Endothelial cell of umbilical vein (primary cell): ENCODE data around the gene NUDT15. TPM values are rescaled to one million over a fixed set of nuclear protein-coding genes. Genes with fewer than 3 reads are reported as not detected.

Experiments
- BruUV-seq: library from RNA; stranded (reverse); fragments of 400-500 nt; replicated peaks from 2 replicates; lab custom pipeline; 2021; lab: Mats Ljungman, UMichigan
- CTCF ChIA-PET: fragments of 300-600, 350-600 bp; sonication (Branson Sonifier 250); formaldehyde crosslinking; loops from one replicate; lab custom pipeline; 2021; ENCODE audit warnings: antibody characterized with exemption, inconsistent platforms; lab: Charles Lee
- POLR2A ChIA-PET: fragments of 300-600, 350-600 bp; sonication (Branson Sonifier 250); formaldehyde crosslinking; loops from one replicate; lab custom pipeline; 2021; ENCODE audit warnings: antibody characterized with exemption, inconsistent platforms; lab: Charles Lee
- DNase-seq: peaks from one replicate; pipeline ENCODE4 v3.0.0-alpha.2; 2011; ENCODE audit warnings: low read depth, low spot score
- FAIRE-seq: peaks from 2 replicates; lab custom pipeline; 2011; peaks lifted over from hg19 to GRCh38; lab: Jason Lieb, UNC
- H2AFZ ChIP-seq: 2 replicates; pipeline ENCODE4 v1.6.0; 2012; ENCODE audit warnings: low read depth, low read length, control low read depth, inconsistent platforms
- H3K27ac ChIP-seq: 2 replicates; pipeline ENCODE4 v1.5.1; 2011; ENCODE audit warnings: low read depth, mild to moderate bottlenecking, control low read depth, low read length, moderate library complexity; ENCODE audit not compliant: insufficient read depth
- H3K27me3 ChIP-seq, 2 experiments: 2 replicates each; pipeline versions ENCODE4 v1.6.0 to v1.6.1; 2011; ENCODE audit warnings: low read length in 2 of 2, mixed read lengths in 1 of 2; ENCODE audit not compliant: control insufficient read depth in 2 of 2, insufficient read depth in 2 of 2
- H3K36me3 ChIP-seq, 2 experiments: 2 replicates in 1 of 2; 3 replicates in 1 of 2; pipeline ENCODE4 v1.5.1; 2011; ENCODE audit warnings: low read length in 2 of 2, mild to moderate bottlenecking in 1 of 2, moderate library complexity in 1 of 2; ENCODE audit not compliant: control insufficient read depth in 2 of 2, insufficient read depth in 2 of 2; ENCODE audit errors: extremely low read depth in 1 of 2
- H3K4me1 ChIP-seq: 3 replicates; pipeline ENCODE4 v1.5.1; 2011; ENCODE audit warnings: mild to moderate bottlenecking, low read length; ENCODE audit not compliant: control insufficient read depth, insufficient read depth; ENCODE audit errors: extremely low read depth
- H3K4me2 ChIP-seq: 2 replicates; pipeline ENCODE4 v1.6.1; 2011; ENCODE audit warnings: low read length, control low read depth, mixed read lengths; ENCODE audit not compliant: insufficient read depth
- H3K4me3 ChIP-seq, 3 experiments: fragments of 200-600 bp in 1 of 3; sonication (generic), shearing (Covaris generic) in 1 of 3; replicated peaks in 1 of 3; 2 replicates each; pipeline ENCODE4 v1.5.1; 2011 to 2016; ENCODE audit warnings: control low read depth in 3 of 3, low read length in 3 of 3, mild to moderate bottlenecking in 2 of 3, inconsistent platforms in 1 of 3, low read depth in 1 of 3, moderate library complexity in 1 of 3; ENCODE audit not compliant: insufficient read depth in 1 of 3
- H3K79me2 ChIP-seq: 2 replicates; pipeline ENCODE4 v1.6.0; 2012; ENCODE audit warnings: low read length, inconsistent platforms; ENCODE audit not compliant: control insufficient read depth, insufficient read depth
- H3K9ac ChIP-seq: replicated peaks from 2 replicates; pipeline ENCODE3; 2011; ENCODE audit warnings: low read length, control low read depth; ENCODE audit not compliant: insufficient read depth; ENCODE audit errors: extremely low read depth
- H3K9me1 ChIP-seq: replicated peaks from 3 replicates; pipeline ENCODE4 v1.6.0; 2011; ENCODE audit warnings: mild to moderate bottlenecking, low read length; ENCODE audit not compliant: control insufficient read depth, insufficient read depth; ENCODE audit errors: extremely low read depth
- H3K9me3 ChIP-seq: replicated peaks from 2 replicates; pipeline ENCODE4 v1.5.1; 2012; ENCODE audit warnings: low read length, inconsistent platforms; ENCODE audit not compliant: control insufficient read depth, insufficient read depth
- H4K20me1 ChIP-seq: replicated peaks from 2 replicates; pipeline ENCODE3; 2011; ENCODE audit warnings: mild to moderate bottlenecking, low read length; ENCODE audit not compliant: control insufficient read depth, insufficient read depth; ENCODE audit errors: extremely low read depth
- EZH2 ChIP-seq: IDR thresholded peaks from 2 replicates; pipeline ENCODE4 v1.6.1; 2012; ENCODE audit warnings: borderline replicate concordance, low read depth, mild to moderate bottlenecking, moderate library complexity, low read length, inconsistent platforms; ENCODE audit not compliant: severe bottlenecking
- FOS ChIP-seq: IDR thresholded peaks from 2 replicates; pipeline ENCODE4 v1.6.1; 2011; ENCODE audit warnings: mild to moderate bottlenecking, low read length, moderate library complexity, borderline replicate concordance; ENCODE audit not compliant: insufficient read depth
- GATA2 ChIP-seq: IDR thresholded peaks from 2 replicates; pipeline ENCODE4 v1.7.0; 2011; ENCODE audit warnings: low read depth, mild to moderate bottlenecking, moderate library complexity, mixed read lengths, low read length; ENCODE audit not compliant: insufficient read length, insufficient read depth
- JUN ChIP-seq: IDR thresholded peaks from 2 replicates; pipeline ENCODE4 v1.6.1; 2011; ENCODE audit warnings: borderline replicate concordance, low read depth; ENCODE audit not compliant: insufficient read length, insufficient read depth
- MYC ChIP-seq: IDR thresholded peaks from one replicate; pipeline ENCODE4 v1.6.1; 2011; ENCODE audit warnings: mild to moderate bottlenecking, low read depth, low read length
- POLR2A ChIP-seq: IDR thresholded peaks from 2 replicates; pipeline ENCODE4 v1.6.1; 2012; ENCODE audit warnings: low read depth, mild to moderate bottlenecking, control low read depth, low read length
- POLR2AphosphoS5 ChIP-seq: IDR thresholded peaks from 2 replicates; pipeline ENCODE4 v1.6.1; 2012; ENCODE audit warnings: low read depth, mild to moderate bottlenecking, control low read depth, low read length, moderate library complexity; ENCODE audit not compliant: insufficient read depth
- dilution Hi-C: fragments of 300-500 bp; cut with MboI; formaldehyde crosslinking; loops from one replicate; pipeline ENCODE4 v1.15.0; 2019; ENCODE audit warnings: low sequenced_read_pairs; ENCODE audit not compliant: extremely low pct_ligation_motif_present
- intact Hi-C: fragments of 100-400 bp; cut with micrococcal nuclease; formaldehyde crosslinking; loops from one replicate; pipeline ENCODE4 v1.10.0; 2022
- polyA plus RNA-seq, 4 experiments: library from polyadenylated mRNA; depleted of rRNA in 3 of 4; stranded (reverse) in 3 of 4; unstranded in 1 of 4; fragments of >200 nt; gene quantifications; 2 replicates each; pipeline versions ENCODE4 v1.2.1 to v1.2.3, GENCODE V29; 2011 to 2012; ENCODE audit warnings: missing spikeins in 1 of 4
- total RNA-seq: library from RNA; stranded (reverse); gene quantifications from 2 replicates; pipeline ENCODE4 v1.2.3, GENCODE V29; 2021
- TF ChIP-seq, protein P1 (sequence below): IDR thresholded peaks from 2 replicates; pipeline ENCODE4 v1.6.1; 2011; ENCODE audit not compliant: insufficient read depth, insufficient read length
- TF ChIP-seq, protein P2 (sequence below), 2 donors: IDR thresholded peaks; 1 replicate in 1 of 2; 2 replicates in 1 of 2; pipeline ENCODE4 v1.5.1; 2011; ENCODE audit warnings: low read length in 2 of 2, mild to moderate bottlenecking in 2 of 2, moderate library complexity in 2 of 2, control low read depth in 1 of 2, inconsistent platforms in 1 of 2, low read depth in 1 of 2; ENCODE audit not compliant: insufficient read depth in 1 of 2; ENCODE audit errors: extremely low read depth in 1 of 2

NUDT15 gene
- total and polyA plus RNA-seq, 2 donors (not counting 3 experiments of a cell fraction or from before 2014, with no cell fraction given) = 13.3 to 21.6 TPM

DNA sequence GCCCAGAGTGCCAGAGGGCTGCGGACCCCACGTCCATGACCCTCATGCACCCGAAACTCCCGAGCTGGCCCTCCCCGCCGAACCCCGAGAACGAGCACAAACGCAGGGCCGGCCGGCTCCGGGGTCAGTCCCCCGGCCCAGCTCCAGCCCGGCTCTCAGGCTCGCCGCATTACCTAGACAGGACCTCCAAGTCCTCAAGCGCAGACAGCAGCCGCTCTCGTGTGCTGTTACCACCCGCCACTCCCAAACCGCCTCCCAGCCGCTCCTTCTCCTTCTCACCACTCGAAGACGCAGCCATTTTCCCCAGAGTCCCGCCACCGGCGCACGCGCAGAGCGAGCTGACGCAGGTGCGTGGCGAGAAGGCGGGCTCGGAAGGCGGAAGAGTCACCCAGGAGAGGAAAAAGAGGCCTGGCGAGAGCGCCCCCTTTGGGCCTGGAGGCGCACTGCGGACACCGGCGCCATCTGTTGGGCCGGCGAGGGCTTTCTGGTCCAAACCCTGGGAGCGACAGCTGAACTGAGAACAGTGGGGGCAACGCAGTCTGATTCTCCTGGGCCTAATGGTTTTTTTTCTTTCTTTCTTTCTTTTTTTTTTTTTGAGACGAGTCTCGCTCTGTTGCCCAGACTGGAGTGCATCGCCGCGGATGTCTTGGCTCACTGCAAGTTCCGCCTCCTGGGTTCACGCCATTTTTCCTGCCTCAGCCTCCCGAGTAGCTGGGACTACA, 57.4 kb downstream of the NUDT15 start, which contains the start of gene MED4:
MED4 (minus strand) TSS at position 324 of the 722 bp plus-strand sequence; CDS start at position 298, 26 bp downstream.
- H3K9me1 ChIP-seq = no peaks in the 10 kb centered on the region
- peak within 1 kb of the TSS; percentile 92 for H3K9ac ChIP-seq
- no TSS peak for BruUV-seq
- H3K4me3 ChIP-seq = peak within 1 kb of the TSS; percentile 84 to 95 (median 86)
- peaks cover 7% of the 10 kb centered on the region for H4K20me1 ChIP-seq
- no peaks in the 10 kb centered on the region for H3K36me3 ChIP-seq
- DNase-seq (peak; percentile 95), FAIRE-seq (peak; percentile 99)
- peak within 1 kb of the TSS; percentile 60 for H3K27ac ChIP-seq
- peaks cover 48% of the 10 kb centered on the region for H3K79me2 ChIP-seq
- POLR2A ChIA-PET = interaction anchor here (0.5 to 1.2 kb wide), 3 partner anchors 61 to 267 kb away, joined by 3 to 8 read pairs (median 4); no protein-coding TSS in a partner anchor
- peak; percentile 88 for TF ChIP-seq POLR2AphosphoS5
- TF ChIP-seq, protein P1, sequence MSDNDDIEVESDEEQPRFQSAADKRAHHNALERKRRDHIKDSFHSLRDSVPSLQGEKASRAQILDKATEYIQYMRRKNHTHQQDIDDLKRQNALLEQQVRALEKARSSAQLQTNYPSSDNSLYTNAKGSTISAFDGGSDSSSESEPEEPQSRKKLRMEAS = no peak
- no peak for TF ChIP-seq JUN
- peak; percentile 91 for TF ChIP-seq POLR2A
- no peak for TF ChIP-seq FOS
- no peak for TF ChIP-seq MYC
- TF ChIP-seq, protein P2, sequence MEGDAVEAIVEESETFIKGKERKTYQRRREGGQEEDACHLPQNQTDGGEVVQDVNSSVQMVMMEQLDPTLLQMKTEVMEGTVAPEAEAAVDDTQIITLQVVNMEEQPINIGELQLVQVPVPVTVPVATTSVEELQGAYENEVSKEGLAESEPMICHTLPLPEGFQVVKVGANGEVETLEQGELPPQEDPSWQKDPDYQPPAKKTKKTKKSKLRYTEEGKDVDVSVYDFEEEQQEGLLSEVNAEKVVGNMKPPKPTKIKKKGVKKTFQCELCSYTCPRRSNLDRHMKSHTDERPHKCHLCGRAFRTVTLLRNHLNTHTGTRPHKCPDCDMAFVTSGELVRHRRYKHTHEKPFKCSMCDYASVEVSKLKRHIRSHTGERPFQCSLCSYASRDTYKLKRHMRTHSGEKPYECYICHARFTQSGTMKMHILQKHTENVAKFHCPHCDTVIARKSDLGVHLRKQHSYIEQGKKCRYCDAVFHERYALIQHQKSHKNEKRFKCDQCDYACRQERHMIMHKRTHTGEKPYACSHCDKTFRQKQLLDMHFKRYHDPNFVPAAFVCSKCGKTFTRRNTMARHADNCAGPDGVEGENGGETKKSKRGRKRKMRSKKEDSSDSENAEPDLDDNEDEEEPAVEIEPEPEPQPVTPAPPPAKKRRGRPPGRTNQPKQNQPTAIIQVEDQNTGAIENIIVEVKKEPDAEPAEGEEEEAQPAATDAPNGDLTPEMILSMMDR (IDR thresholded peaks at IDR 0.05; ENCODE audit: extremely low read depth in 1 of 2, insufficient read depth in 1 of 2, low read depth in 1 of 2, low read length in 2 of 2) = peak; percentile 100
- no peak for TF ChIP-seq GATA2
- no peak for TF ChIP-seq EZH2
- intact Hi-C loops (loop anchor here (1.0 kb wide), 4 partner anchors 15 to 208 kb away; partner anchors contain the start of genes ITM2B and RB1), dilution Hi-C loops (no loop called here)
- no peaks in the 10 kb centered on the region for H3K9me3 ChIP-seq
- H3K4me1 ChIP-seq = peaks cover 10% of the 10 kb centered on the region
- peak within 1 kb of the TSS; percentile 97 for H3K4me2 ChIP-seq
- CTCF ChIA-PET = interaction anchor here (0.5 to 1.4 kb wide), 20 partner anchors 9 to 1095 kb away, joined by 3 to 13 read pairs (median 4); partner anchors contain the start of genes ITM2B and NUDT15
- peak within 1 kb of the TSS; percentile 62 for H2AFZ ChIP-seq
- H3K27me3 ChIP-seq = peaks cover 5% of the 10 kb centered on the region in 2 experiments
